Sigmoid colon (tissue), 3 donors: ENCODE results near the gene ABCG2.

Experiments
- CTCF ChIP-seq, 4 experiments: fragments of 450-650 bp in 3 of 4; fragments of 200-600 bp in 1 of 4; IDR thresholded peaks; one replicate each; pipeline ENCODE4 v1.5.1; 2016 to 2019; ENCODE audit warnings: antibody characterized with exemption in 4 of 4, mild to moderate bottlenecking in 3 of 4, moderate library complexity in 2 of 4
- POLR2A ChIP-seq, 2 donors: fragments of 450-650 bp; IDR thresholded peaks; one replicate each; pipeline ENCODE4 v1.6.1; 2016; ENCODE audit warnings: antibody characterized with exemption in 2 of 2, mild to moderate bottlenecking in 2 of 2, moderate library complexity in 2 of 2

GRCh38 chr4:88075336-88075735 lies 83.1 kb downstream of the ABCG2 start:
- TF ChIP-seq CTCF (IDR thresholded peaks at IDR 0.05) (no peak), POLR2A (IDR thresholded peaks at IDR 0.05) (no peak)
